Glutamatergic neuron (in vitro differentiated cells): Measurements from ENCODE around the gene RPF1. TPM values are rescaled to one million over a fixed set of nuclear protein-coding genes. Genes with fewer than 3 reads are reported as not detected.

Source experiments
- DNase-seq: peaks from one replicate; pipeline ENCODE4 v3.0.0; 2022
- H3K27ac Mint-ChIP-seq: one replicate; pipeline ENCODE4 v1.8.0; 2020; ENCODE audit warnings: mild to moderate bottlenecking, mixed read lengths, inconsistent platforms; ENCODE audit not compliant: unreplicated experiment
- H3K27me3 Mint-ChIP-seq: one replicate; pipeline ENCODE4 v1.8.0; 2020; ENCODE audit warnings: mild to moderate bottlenecking, moderate library complexity, mixed read lengths, inconsistent platforms; ENCODE audit not compliant: unreplicated experiment
- H3K36me3 Mint-ChIP-seq: one replicate; pipeline ENCODE4 v1.8.0; 2020; ENCODE audit warnings: mild to moderate bottlenecking, mixed read lengths, inconsistent platforms; ENCODE audit not compliant: unreplicated experiment
- H3K4me1 Mint-ChIP-seq: one replicate; pipeline ENCODE4 v1.8.0; 2020; ENCODE audit warnings: mild to moderate bottlenecking, low read depth, mixed read lengths, inconsistent platforms; ENCODE audit not compliant: unreplicated experiment
- H3K4me3 Mint-ChIP-seq: one replicate; pipeline ENCODE4 v1.8.0; 2020; ENCODE audit warnings: mild to moderate bottlenecking, mixed read lengths, inconsistent platforms; ENCODE audit not compliant: unreplicated experiment
- H3K9me3 Mint-ChIP-seq: one replicate; pipeline ENCODE4 v1.8.0; 2020; ENCODE audit warnings: mild to moderate bottlenecking, moderate library complexity, mixed read lengths, inconsistent platforms; ENCODE audit not compliant: unreplicated experiment
- total RNA-seq: library from RNA; stranded (reverse); fragmentation: NEBNext Ultra II Directional; extraction: Animal tissue kit (Norgen Biotek cat#: 25700); gene quantifications from one replicate; pipeline ENCODE4 v1.2.1, GENCODE V29; 2021; ENCODE audit not compliant: unreplicated experiment
- TF ChIP-seq, protein P1 (sequence below): fragments of 200-600 bp; sonication (generic); IDR thresholded peaks from one replicate; pipeline ENCODE4 v1.5.0; 2021; ENCODE audit not compliant: partially characterized antibody, unreplicated experiment

The RPF1 gene
- total RNA-seq, 1 donor from 2014 or later = 27.6 TPM

GRCh38 chr1:84525779-84526178 is 46.7 kb downstream of the RPF1 start:
- Mint-ChIP-seq H3K27me3 (no peaks in the 10 kb centered on the region), H3K4me3 (no peak overlapping the region)
- TF ChIP-seq, protein P1, sequence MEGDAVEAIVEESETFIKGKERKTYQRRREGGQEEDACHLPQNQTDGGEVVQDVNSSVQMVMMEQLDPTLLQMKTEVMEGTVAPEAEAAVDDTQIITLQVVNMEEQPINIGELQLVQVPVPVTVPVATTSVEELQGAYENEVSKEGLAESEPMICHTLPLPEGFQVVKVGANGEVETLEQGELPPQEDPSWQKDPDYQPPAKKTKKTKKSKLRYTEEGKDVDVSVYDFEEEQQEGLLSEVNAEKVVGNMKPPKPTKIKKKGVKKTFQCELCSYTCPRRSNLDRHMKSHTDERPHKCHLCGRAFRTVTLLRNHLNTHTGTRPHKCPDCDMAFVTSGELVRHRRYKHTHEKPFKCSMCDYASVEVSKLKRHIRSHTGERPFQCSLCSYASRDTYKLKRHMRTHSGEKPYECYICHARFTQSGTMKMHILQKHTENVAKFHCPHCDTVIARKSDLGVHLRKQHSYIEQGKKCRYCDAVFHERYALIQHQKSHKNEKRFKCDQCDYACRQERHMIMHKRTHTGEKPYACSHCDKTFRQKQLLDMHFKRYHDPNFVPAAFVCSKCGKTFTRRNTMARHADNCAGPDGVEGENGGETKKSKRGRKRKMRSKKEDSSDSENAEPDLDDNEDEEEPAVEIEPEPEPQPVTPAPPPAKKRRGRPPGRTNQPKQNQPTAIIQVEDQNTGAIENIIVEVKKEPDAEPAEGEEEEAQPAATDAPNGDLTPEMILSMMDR = no peak

DNA sequence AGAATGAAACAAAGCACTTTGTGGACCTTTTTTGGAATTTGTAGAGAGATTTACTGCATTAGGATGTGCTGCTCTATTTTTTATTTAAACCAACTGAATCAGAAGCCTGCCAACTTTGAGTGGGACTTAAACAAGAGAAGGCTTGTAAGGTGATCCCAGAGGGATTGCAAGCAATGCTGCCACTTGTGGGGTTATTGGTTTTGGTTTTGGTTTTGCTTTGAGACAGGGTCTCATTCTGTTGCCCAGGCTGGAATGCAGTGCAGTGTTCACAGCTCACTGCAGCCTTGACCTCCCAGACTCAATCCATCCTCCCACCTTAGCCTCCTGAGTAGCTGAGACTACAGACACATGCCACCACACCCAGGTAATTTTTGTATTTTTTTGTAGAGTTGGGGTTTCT is 59.5 kb downstream of the RPF1 start:
- no peaks in the 10 kb centered on the region for H3K27me3 Mint-ChIP-seq
- no peaks in the 10 kb centered on the region for H3K9me3 Mint-ChIP-seq
- no peak for DNase-seq
- H3K36me3 Mint-ChIP-seq = no peaks in the 10 kb centered on the region
- no peaks in the 10 kb centered on the region for H3K4me1 Mint-ChIP-seq
- H3K27ac Mint-ChIP-seq = no peak overlapping the region
- H3K4me3 Mint-ChIP-seq = no peak overlapping the region
- TF ChIP-seq, protein P1 = no peak

More at GRCh38 chr1:84525779-84526178, 46.7 kb downstream of the RPF1 start:
- H3K9me3 Mint-ChIP-seq = no peaks in the 10 kb centered on the region
- no peaks in the 10 kb centered on the region for H3K36me3 Mint-ChIP-seq
- no peak for DNase-seq
- no peaks in the 10 kb centered on the region for H3K4me1 Mint-ChIP-seq
- H3K27ac Mint-ChIP-seq = no peak overlapping the region

DNA sequence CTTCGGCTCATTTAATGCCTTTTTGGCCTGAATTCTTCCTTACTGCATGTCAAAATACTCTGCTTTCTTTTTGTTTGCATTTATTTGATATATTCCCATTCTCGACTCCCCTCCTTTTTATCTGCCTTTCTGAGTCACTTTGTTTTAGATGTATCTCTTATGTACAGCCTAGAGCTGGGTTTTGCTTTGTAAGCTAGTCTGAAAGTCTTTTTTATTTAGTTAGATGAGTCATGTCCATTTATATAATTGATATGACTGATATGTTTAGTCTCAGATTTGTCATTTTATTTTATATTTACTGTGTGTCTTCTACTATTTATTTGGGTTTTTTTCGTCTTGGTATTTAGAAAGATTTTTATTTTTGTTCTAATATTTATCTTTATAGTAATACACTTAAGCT is 60.9 kb downstream of the RPF1 start:
- no peak overlapping the region for H3K27ac Mint-ChIP-seq
- no peaks in the 10 kb centered on the region for H3K27me3 Mint-ChIP-seq
- TF ChIP-seq, protein P1 = no peak
- no peak for DNase-seq
- H3K4me3 Mint-ChIP-seq = no peak overlapping the region
- H3K9me3 Mint-ChIP-seq = no peaks in the 10 kb centered on the region
- no peaks in the 10 kb centered on the region for H3K36me3 Mint-ChIP-seq
- no peaks in the 10 kb centered on the region for H3K4me1 Mint-ChIP-seq

- Mint-ChIP-seq H3K4me3 (no peak overlapping the region), H3K4me1 (no peaks in the 10 kb centered on the region), H3K27me3 (no peaks in the 10 kb centered on the region)
Observed at GRCh38 chr1:84540759-84541158, 61.7 kb downstream of the RPF1 start.

GRCh38 chr1:84541679-84542078 is 62.6 kb downstream of the RPF1 start:
- Mint-ChIP-seq H3K27me3 (no peaks in the 10 kb centered on the region), H3K9me3 (no peaks in the 10 kb centered on the region), H3K36me3 (no peaks in the 10 kb centered on the region), H3K4me1 (no peaks in the 10 kb centered on the region), H3K27ac (no peak overlapping the region), H3K4me3 (no peak overlapping the region)
- no peak for DNase-seq
- TF ChIP-seq, protein P1 = no peak

More at GRCh38 chr1:84540759-84541158, 61.7 kb downstream of the RPF1 start:
- no peaks in the 10 kb centered on the region for H3K9me3 Mint-ChIP-seq
- no peak for DNase-seq
- no peak overlapping the region for H3K27ac Mint-ChIP-seq
- no peaks in the 10 kb centered on the region for H3K36me3 Mint-ChIP-seq
- TF ChIP-seq, protein P1 = no peak

Other genes starting within 250 kb of the RPF1 start
- gene SAMD13, start 177.6 kb upstream of the RPF1 start, total RNA-seq = not detected
- not detected for gene DNASE2B, start 80.8 kb upstream of the RPF1 start, total RNA-seq
- gene SPATA1, start 27.1 kb downstream of the RPF1 start, total RNA-seq = 1.3 TPM
- gene GNG5, start 27.3 kb downstream of the RPF1 start, total RNA-seq = 101 TPM
- 2.0 TPM for gene CTBS, start 95.2 kb downstream of the RPF1 start, total RNA-seq
- 16.0 TPM for gene SSX2IP, start 211.2 kb downstream of the RPF1 start, total RNA-seq